Stomach (tissue), 4 donors: ENCODE measurements around the gene PRDM16.

ENCODE experiments used
- EP300 ChIP-seq: sonication (generic); formaldehyde crosslinking; IDR thresholded peaks from one replicate; pipeline ENCODE4 v1.6.1; 2017; ENCODE audit warnings: antibody characterized with exemption
- POLR2A ChIP-seq, 4 donors: fragments of 450-650 bp; IDR thresholded peaks; one replicate each; pipeline ENCODE4 v1.6.1; 2016; ENCODE audit warnings: antibody characterized with exemption in 4 of 4, control low read depth in 2 of 4, mild to moderate bottlenecking in 1 of 4, moderate library complexity in 1 of 4
- TF ChIP-seq, protein P1 (sequence below), 7 experiments: fragments of 450-650 bp in 4 of 7; fragments of 200-600 bp in 3 of 7; sonication (generic) in 3 of 7; IDR thresholded peaks; one replicate each; pipeline ENCODE4 v1.5.1; 2016 to 2019; ENCODE audit warnings: antibody characterized with exemption in 7 of 7, control low read depth in 2 of 7, mild to moderate bottlenecking in 1 of 7

DNA sequence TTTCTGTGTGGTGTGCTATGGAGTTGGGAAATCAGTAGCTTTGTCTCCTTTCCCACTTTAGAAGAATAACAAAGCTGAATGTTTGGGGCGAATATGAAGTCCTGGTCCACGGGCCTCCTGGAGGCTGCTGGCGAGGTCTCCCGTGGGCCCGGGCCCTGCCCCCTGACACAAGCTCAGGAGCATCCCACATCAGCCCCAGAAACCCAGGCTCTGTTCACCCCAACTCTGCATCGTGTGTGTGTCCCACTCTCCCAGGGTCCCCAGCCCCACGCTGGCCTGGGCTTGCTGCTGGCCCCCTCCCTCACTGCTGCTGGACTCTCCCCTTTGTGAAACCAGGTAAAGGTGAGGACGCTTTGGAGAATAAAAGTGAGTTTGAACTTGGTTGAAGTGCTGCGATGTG is 8.1 kb downstream of the PRDM16 start:
- TF ChIP-seq POLR2A (IDR thresholded peaks at IDR 0.05) (no peak), EP300 (no peak)
- TF ChIP-seq, protein P1, sequence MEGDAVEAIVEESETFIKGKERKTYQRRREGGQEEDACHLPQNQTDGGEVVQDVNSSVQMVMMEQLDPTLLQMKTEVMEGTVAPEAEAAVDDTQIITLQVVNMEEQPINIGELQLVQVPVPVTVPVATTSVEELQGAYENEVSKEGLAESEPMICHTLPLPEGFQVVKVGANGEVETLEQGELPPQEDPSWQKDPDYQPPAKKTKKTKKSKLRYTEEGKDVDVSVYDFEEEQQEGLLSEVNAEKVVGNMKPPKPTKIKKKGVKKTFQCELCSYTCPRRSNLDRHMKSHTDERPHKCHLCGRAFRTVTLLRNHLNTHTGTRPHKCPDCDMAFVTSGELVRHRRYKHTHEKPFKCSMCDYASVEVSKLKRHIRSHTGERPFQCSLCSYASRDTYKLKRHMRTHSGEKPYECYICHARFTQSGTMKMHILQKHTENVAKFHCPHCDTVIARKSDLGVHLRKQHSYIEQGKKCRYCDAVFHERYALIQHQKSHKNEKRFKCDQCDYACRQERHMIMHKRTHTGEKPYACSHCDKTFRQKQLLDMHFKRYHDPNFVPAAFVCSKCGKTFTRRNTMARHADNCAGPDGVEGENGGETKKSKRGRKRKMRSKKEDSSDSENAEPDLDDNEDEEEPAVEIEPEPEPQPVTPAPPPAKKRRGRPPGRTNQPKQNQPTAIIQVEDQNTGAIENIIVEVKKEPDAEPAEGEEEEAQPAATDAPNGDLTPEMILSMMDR (IDR thresholded peaks at IDR 0.05): no peak
